HCT116 (cell line): ENCODE data around the gene DVL1.

Source experiments
- CBX3 ChIP-seq: IDR thresholded peaks from 2 replicates; pipeline ENCODE4 v1.6.1; 2012; ENCODE audit warnings: low read depth
- CEBPB ChIP-seq: IDR thresholded peaks from 2 replicates; pipeline ENCODE4 v1.6.1; 2012; ENCODE audit warnings: low read depth
- CTCF ChIP-seq, 3 experiments: fragments of 200-600 bp in 1 of 3; sonication (generic) in 1 of 3; IDR thresholded peaks in 2 of 3; conservative IDR thresholded peaks in 1 of 3; 2 replicates each; pipeline ENCODE4 v1.5.1; 2012 to 2017; ENCODE audit warnings: low read depth in 2 of 3, low read length in 2 of 3, antibody characterized with exemption in 1 of 3, borderline replicate concordance in 1 of 3, control low read depth in 1 of 3, mild to moderate bottlenecking in 1 of 3, mixed read lengths in 1 of 3, mixed run types in 1 of 3, moderate library complexity in 1 of 3; ENCODE audit not compliant: insufficient read depth in 1 of 3
- EGR1 ChIP-seq: IDR thresholded peaks from 2 replicates; pipeline ENCODE4 v1.6.1; 2012; ENCODE audit warnings: low read depth
- EZH2 ChIP-seq: fragments of 200-600 bp; sonication (generic); IDR thresholded peaks from 2 replicates; pipeline ENCODE4 v1.6.1; 2017; ENCODE audit warnings: antibody characterized with exemption, mixed run types
- FOSL1 ChIP-seq: IDR thresholded peaks from 2 replicates; pipeline ENCODE4 v1.6.1; 2012; ENCODE audit warnings: low read depth
- JUND ChIP-seq: IDR thresholded peaks from 2 replicates; pipeline ENCODE4 v1.6.1; 2012
- POLR2A ChIP-seq: IDR thresholded peaks from 2 replicates; pipeline ENCODE4 v1.7.0; 2011; ENCODE audit warnings: borderline replicate concordance; ENCODE audit not compliant: insufficient read depth, insufficient read length; ENCODE audit errors: extremely low read depth
- POLR2AphosphoS5 ChIP-seq: IDR thresholded peaks from 2 replicates; pipeline ENCODE4 v1.6.1; 2011; ENCODE audit warnings: mild to moderate bottlenecking, low read depth, low read length, moderate library complexity
- RAD21 ChIP-seq: IDR thresholded peaks from 2 replicates; pipeline ENCODE4 v1.6.1; 2012; ENCODE audit warnings: low read depth, mild to moderate bottlenecking
- REST ChIP-seq: IDR thresholded peaks from 2 replicates; pipeline ENCODE4 v1.6.1; 2012; ENCODE audit warnings: low read depth
- TCF7L2 ChIP-seq: IDR thresholded peaks from 2 replicates; pipeline ENCODE4 v1.7.0; 2011; ENCODE audit warnings: borderline replicate concordance, inconsistent platforms; ENCODE audit not compliant: insufficient read depth, insufficient read length; ENCODE audit errors: extremely low read depth
- ZBTB33 ChIP-seq: IDR thresholded peaks from 2 replicates; pipeline ENCODE4 v1.6.1; 2011; ENCODE audit warnings: mild to moderate bottlenecking, low read length, moderate library complexity; ENCODE audit not compliant: insufficient replicate concordance; ENCODE audit errors: extremely low read depth
- ZFX ChIP-seq: fragments of 450-650 bp; IDR thresholded peaks from 2 replicates; pipeline ENCODE4 v1.6.1; 2017

- TF ChIP-seq CTCF (IDR thresholded peaks at IDR 0.05 in 2 of 3, conservative IDR thresholded peaks at IDR 0.05 in 1 of 3; ENCODE audit: borderline replicate concordance in 1 of 3, insufficient read depth in 1 of 3, low read depth in 2 of 3, low read length in 2 of 3) (0 out of 6 replicates have a peak, but pooled peaks of 1 of the 3 experiments have one; percentile 7), CEBPB (no peak), JUND (no peak), POLR2AphosphoS5 (no peak), ZFX (no peak), POLR2A (no peak), EGR1 (no peak), TCF7L2 (no peak), EZH2 (no peak), REST (no peak), RAD21 (no peak), CBX3 (no peak), FOSL1 (no peak), ZBTB33 (no peak)
These were observed 48.9 kb downstream of the DVL1 start for GRCh38 chr1:1300352-1300739.
